ENCODE data around the gene PRICKLE2.

- TF ChIP-seq CEBPB (IDR thresholded peaks at IDR 0.05) = no peak
- no peak for TF ChIP-seq EP300 (IDR thresholded peaks at IDR 0.05)
- TF ChIP-seq CTCF (IDR thresholded peaks at IDR 0.05) = no peak
- TF ChIP-seq BHLHE40 (IDR thresholded peaks at IDR 0.05; ENCODE audit: low read depth, low read length) = no peak
- TF ChIP-seq MAX (IDR thresholded peaks at IDR 0.05) = no peak
- TF ChIP-seq NFE2L2 (conservative IDR thresholded peaks at IDR 0.05; ENCODE audit: low read length) = no peak
- TF ChIP-seq CHD2 (IDR thresholded peaks at IDR 0.05; ENCODE audit: low read length, partially characterized antibody) = no peak
- TF ChIP-seq POLR2A (IDR thresholded peaks at IDR 0.05; ENCODE audit: low read length) = no peak
- TF ChIP-seq FOSL2 (IDR thresholded peaks at IDR 0.05) = no peak
- no peak for TF ChIP-seq FOSL2 (CRISPR knock-in tag; IDR thresholded peaks at IDR 0.05)
- TF ChIP-seq USF2 (IDR thresholded peaks at IDR 0.05) = no peak
- no peak for TF ChIP-seq HOXA7 (CRISPR knock-in tag; IDR thresholded peaks at IDR 0.05)
- no peak for TF ChIP-seq RARB (CRISPR knock-in tag; IDR thresholded peaks at IDR 0.05)
Measured at GRCh38 chr3:64144241-64144900, 80.9 kb downstream of the PRICKLE2 start.
